SU-DHL-6 (cell line): Measurements from ENCODE around the gene GKN1.

Source experiments
- H2AFZ ChIP-seq: fragments of 200-600 bp; sonication (generic); 2 replicates; pipeline ENCODE4 v1.6.1; 2014; ENCODE audit warnings: low read depth, mild to moderate bottlenecking, moderate library complexity, mixed read lengths, antibody characterized with exemption, low read length; ENCODE audit not compliant: severe bottlenecking
- H3F3A ChIP-seq: fragments of 200-600 bp; shearing (Covaris generic); 2 replicates; pipeline ENCODE4 v1.6.0; 2016; ENCODE audit warnings: antibody characterized with exemption, mild to moderate bottlenecking; ENCODE audit not compliant: insufficient read depth
- H3K27ac ChIP-seq: fragments of 200-600 bp; sonication (generic); 2 replicates; pipeline ENCODE4 v1.5.1; 2016; ENCODE audit warnings: low read depth, mild to moderate bottlenecking, low read length, moderate library complexity, mixed read lengths
- H3K27me3 ChIP-seq: fragments of 200-600 bp; sonication (generic), shearing (Covaris generic); 2 replicates; pipeline ENCODE4 v1.6.0; 2014; ENCODE audit warnings: mild to moderate bottlenecking, low read length
- H3K36me3 ChIP-seq: fragments of 200-600 bp; sonication (generic); 2 replicates; pipeline ENCODE4 v1.6.1; 2014; ENCODE audit warnings: mild to moderate bottlenecking, low read length, mixed read lengths
- H3K4me2 ChIP-seq: fragments of 300-600, 200-600 bp; shearing (Covaris generic), sonication (generic); 2 replicates; pipeline ENCODE4 v1.6.0; 2014; ENCODE audit warnings: low read length, low read depth, mild to moderate bottlenecking; ENCODE audit not compliant: poor library complexity, severe bottlenecking
- H3K4me3 ChIP-seq: fragments of 200-600 bp; sonication (generic); 2 replicates; pipeline ENCODE4 v1.5.1; 2014; ENCODE audit warnings: antibody characterized with exemption, low read length, mild to moderate bottlenecking, mixed read lengths; ENCODE audit not compliant: insufficient read depth, poor library complexity, severe bottlenecking
- H3K79me2 ChIP-seq: fragments of 200-600 bp; sonication (generic); 2 replicates; pipeline ENCODE4 v1.6.1; 2014; ENCODE audit warnings: mild to moderate bottlenecking, low read length, moderate library complexity; ENCODE audit not compliant: insufficient read depth
- H3K9ac ChIP-seq: fragments of 200-600 bp; sonication (generic); 2 replicates; pipeline ENCODE4 v1.7.0; 2014; ENCODE audit warnings: mild to moderate bottlenecking, low read length
- H3K9me2 ChIP-seq: fragments of 200-600 bp; sonication (generic); replicated peaks from 2 replicates; pipeline ENCODE4 v1.6.1; 2014; ENCODE audit warnings: low read length; ENCODE audit not compliant: insufficient read depth
- H3K9me3 ChIP-seq: fragments of 200-600 bp; sonication (generic); 2 replicates; pipeline ENCODE4 v1.6.1; 2014; ENCODE audit warnings: low read length, mixed read lengths; ENCODE audit not compliant: insufficient read depth
- H4K20me1 ChIP-seq: fragments of 200-600 bp; sonication (generic); 2 replicates; pipeline ENCODE4 v1.6.1; 2014; ENCODE audit warnings: low read depth, mild to moderate bottlenecking, antibody characterized with exemption, low read length, moderate library complexity, mixed read lengths
- CTCF ChIP-seq: fragments of 200-600 bp; sonication (generic); IDR thresholded peaks from one replicate; pipeline ENCODE4 v1.5.1; 2017; ENCODE audit warnings: antibody characterized with exemption, mild to moderate bottlenecking, low read length, moderate library complexity; ENCODE audit not compliant: insufficient read depth, poor library complexity, severe bottlenecking
- EZH2phosphoT487 ChIP-seq: fragments of 200-600 bp; sonication (generic), shearing (Covaris generic); conservative IDR thresholded peaks from 2 replicates; pipeline ENCODE4 v1.6.1; 2018; ENCODE audit warnings: mild to moderate bottlenecking, antibody characterized with exemption, low read length, moderate library complexity, mixed read lengths

The GKN1 gene

DNA sequence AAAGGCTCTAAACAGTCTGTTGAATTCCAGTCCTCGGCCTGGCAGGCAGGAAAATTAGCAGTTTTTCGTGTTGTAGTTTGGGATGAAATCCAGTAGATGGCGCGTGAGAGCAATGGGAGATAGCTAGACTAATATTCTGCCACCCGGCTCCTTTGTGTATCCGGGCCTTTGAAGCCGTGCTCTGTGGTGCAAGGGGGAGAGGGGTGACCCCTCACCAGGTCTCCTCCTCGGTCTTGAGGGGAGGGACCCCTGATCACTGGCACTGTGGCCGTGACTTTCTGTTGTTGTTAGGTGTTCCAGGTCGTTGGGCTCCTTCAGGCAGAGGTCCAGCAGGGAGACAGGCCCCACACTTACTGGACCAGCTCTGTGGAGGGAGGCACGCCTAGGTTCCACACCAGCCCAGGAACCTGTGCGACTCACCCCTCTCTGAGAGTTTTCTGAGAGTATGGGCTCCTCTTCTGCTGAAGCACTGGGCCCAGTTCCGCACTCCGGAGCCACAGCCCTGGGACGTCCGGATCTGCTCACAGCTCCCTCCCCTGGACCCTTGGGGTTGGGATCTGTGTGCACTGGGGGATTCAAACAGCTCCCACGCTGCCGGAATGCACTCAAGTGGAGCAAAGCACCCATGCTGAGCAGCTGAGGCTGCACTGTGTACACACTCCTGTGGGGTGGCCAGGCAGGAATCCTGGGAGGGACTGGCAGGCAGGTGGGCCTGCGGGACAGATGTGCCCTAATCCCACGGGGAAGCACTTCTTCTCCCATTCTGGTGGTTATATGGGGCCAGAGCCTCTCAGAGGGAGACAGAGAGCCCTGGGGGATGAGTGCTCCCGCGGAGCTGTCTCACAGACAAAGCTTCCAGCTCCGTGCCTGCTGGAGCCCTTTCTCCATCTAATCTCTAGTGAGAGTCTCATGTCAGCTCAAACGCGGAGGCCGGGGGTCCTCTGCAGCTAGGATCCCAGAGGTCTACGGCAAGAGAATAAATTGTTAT is 30.6 kb upstream of the GKN1 start:
- Histone ChIP-seq H3K9me2 (no peaks in the 10 kb centered on the region), H3K4me2 (no peak overlapping the region), H3F3A (no peaks in the 10 kb centered on the region), H3K36me3 (no peaks in the 10 kb centered on the region), H2AFZ (peak overlapping the region; percentile 20), H3K4me3 (no peak overlapping the region), H3K9me3 (no peaks in the 10 kb centered on the region), H3K79me2 (no peaks in the 10 kb centered on the region), H3K27me3 (no peaks in the 10 kb centered on the region), H4K20me1 (no peaks in the 10 kb centered on the region), H3K9ac (no peak overlapping the region), H3K27ac (no peak overlapping the region)
- no peak for TF ChIP-seq EZH2phosphoT487
- TF ChIP-seq CTCF, result peak; percentile 78

GRCh38 chr2:68946117-68946516 is 28.3 kb upstream of the GKN1 start:
- Histone ChIP-seq H3K36me3 (no peaks in the 10 kb centered on the region), H3K27ac (no peak overlapping the region), H3K4me3 (no peak overlapping the region), H3K4me2 (no peak overlapping the region), H3K9me2 (no peaks in the 10 kb centered on the region), H2AFZ (no peak overlapping the region), H4K20me1 (no peaks in the 10 kb centered on the region), H3K27me3 (no peaks in the 10 kb centered on the region), H3K9ac (no peak overlapping the region), H3K79me2 (no peaks in the 10 kb centered on the region), H3F3A (no peaks in the 10 kb centered on the region), H3K9me3 (no peaks in the 10 kb centered on the region)
- TF ChIP-seq EZH2phosphoT487, result no peak
- TF ChIP-seq CTCF, result no peak

GRCh38 chr2:68948710-68949109 is 25.7 kb upstream of the GKN1 start:
- H3F3A ChIP-seq, result no peaks in the 10 kb centered on the region
- H2AFZ ChIP-seq, result no peak overlapping the region
- no peak overlapping the region for H3K4me2 ChIP-seq
- no peak overlapping the region for H3K4me3 ChIP-seq
- H3K27ac ChIP-seq, result no peak overlapping the region
- no peaks in the 10 kb centered on the region for H3K9me3 ChIP-seq
- H3K79me2 ChIP-seq, result no peaks in the 10 kb centered on the region
- no peaks in the 10 kb centered on the region for H4K20me1 ChIP-seq
- H3K27me3 ChIP-seq, result no peaks in the 10 kb centered on the region
- TF ChIP-seq EZH2phosphoT487 (no peak), CTCF (no peak)
- H3K36me3 ChIP-seq, result no peaks in the 10 kb centered on the region
- no peak overlapping the region for H3K9ac ChIP-seq
- no peaks in the 10 kb centered on the region for H3K9me2 ChIP-seq
